ENCODE results near the gene ZNF484. TPM values are rescaled to one million over a fixed set of nuclear protein-coding genes. Genes with fewer than 3 reads are reported as not detected.

ZNF484 gene
- 4.7 and 5.2 TPM in 2 replicates for total RNA-seq

DNA sequence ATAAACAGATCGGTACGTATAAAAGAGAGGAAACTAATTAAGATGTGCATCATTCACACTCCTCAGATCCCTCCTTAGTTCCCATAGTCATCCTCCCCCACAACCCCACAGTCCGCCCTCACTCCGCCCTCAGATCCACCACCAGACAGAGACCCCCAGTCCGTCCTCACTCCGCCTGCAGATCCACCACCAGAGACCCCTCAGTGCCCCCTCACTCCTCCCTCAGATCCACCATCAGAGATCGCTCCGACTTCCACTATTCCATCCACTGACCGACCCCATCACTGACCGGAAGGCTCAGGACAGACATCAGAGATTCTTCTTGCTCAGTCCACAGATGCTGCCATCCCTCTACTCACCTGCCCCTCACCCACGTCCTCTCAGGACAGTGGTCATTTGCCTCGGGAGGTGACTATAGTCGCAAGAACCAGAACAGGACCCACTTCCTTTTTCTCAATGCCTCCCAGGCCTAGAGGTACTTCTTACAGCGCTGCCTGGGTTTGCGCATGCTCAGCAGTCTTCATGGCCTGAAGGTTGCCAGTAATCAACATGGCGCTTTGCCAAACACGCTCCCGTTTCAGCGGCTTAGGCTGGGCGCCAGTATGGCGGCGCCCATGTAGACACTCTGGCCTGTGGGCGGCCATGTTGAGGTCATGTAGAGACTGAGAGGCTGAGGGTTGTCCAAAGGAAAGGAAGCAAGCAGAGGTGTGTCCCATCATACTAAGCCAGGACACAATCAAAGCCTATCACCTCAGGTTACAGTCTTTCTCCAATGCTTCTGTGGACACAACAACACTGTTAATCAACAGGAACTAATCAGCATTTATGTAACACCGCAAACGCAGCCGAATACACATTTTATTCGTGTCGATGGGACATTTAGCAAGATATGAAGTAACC lies at the start of gene ZNF484:
ZNF484 (minus strand) TSS at position 508 of the 900 bp plus-strand sequence. CDS start 3,009 bp downstream, outside the sequence.

Other genes starting within 250 kb of the ZNF484 start
- 7.2 and 10.7 TPM in 2 replicates for gene IPPK, start 207.9 kb downstream of the ZNF484 start, total RNA-seq
- 32.3 and 33.0 TPM in 2 replicates for gene BICD2, start 113.2 kb downstream of the ZNF484 start, total RNA-seq
- gene FGD3, start 69.5 kb upstream of the ZNF484 start, total RNA-seq, result not detected in 2 replicates
- gene SUSD3, start 180.7 kb upstream of the ZNF484 start, total RNA-seq, result 1.1 and 2.0 TPM in 2 replicates
- 87.6 and 117 TPM in 2 replicates for gene CARD19, start 218.2 kb upstream of the ZNF484 start, total RNA-seq